ENCODE measurements around the gene POLR3B. TPM values are rescaled to one million over a fixed set of nuclear protein-coding genes. Genes with fewer than 3 reads are reported as not detected.
"Not testable (repeated sequence)": the region's sequence is repeated elsewhere in the genome, so short reads cannot be mapped to it uniquely, and the experiment has no call there.

The POLR3B gene
- polyA plus RNA-seq, 3 donors: 1.7 to 2.6 (median 2.0) TPM

DNA sequence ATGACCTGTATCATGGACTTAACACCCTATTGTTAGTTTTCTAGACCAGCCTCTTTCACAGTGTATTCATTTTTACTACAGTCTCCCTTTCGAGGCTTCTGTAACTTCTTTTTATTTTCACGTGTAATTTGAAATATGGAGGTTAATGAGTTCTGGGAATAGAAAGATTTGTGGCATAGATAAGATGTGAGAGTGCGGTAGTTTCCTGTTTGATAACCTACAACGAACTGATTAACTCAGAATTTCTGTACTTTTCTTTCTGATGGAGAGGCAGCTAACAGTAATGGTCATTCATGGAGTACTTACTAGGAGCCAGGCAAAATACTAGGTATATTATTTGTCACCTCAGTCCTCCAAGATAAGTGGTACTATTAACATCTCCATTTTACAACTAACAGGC is 21.2 kb downstream of the POLR3B start:
- Histone ChIP-seq H2AFZ (ENCODE audit: insufficient read depth, low read depth, low read length, poor library complexity, severe bottlenecking) (no peak overlapping the region), H3K27ac (ENCODE audit: low read depth in 1 of 2, low read length in 2 of 2) (no peak overlapping the region), H3K9me3 (replicated peaks in 1 of 2; ENCODE audit: control insufficient read depth in 1 of 2, insufficient read depth in 1 of 2, low read length in 2 of 2) (peaks cover 0 to 5% of the 10 kb centered on the region in 2 donors), H3K79me2 (ENCODE audit: insufficient read depth, low read length) (no peaks in the 10 kb centered on the region), H3K4me3 (replicated peaks in 1 of 3; ENCODE audit: low read depth in 2 of 3, low read length in 3 of 3) (no peak overlapping the region), H3K27me3 (ENCODE audit: control insufficient read depth in 2 of 2, insufficient read depth in 2 of 2, low read length in 2 of 2) (no peaks in the 10 kb centered on the region), H3K36me3 (replicated peaks in 1 of 2; ENCODE audit: control insufficient read depth in 1 of 2, insufficient read depth in 2 of 2, low read length in 2 of 2) (peaks cover 66 to 91% of the 10 kb centered on the region in 2 donors), H3K4me2 (replicated peaks; ENCODE audit: extremely low read depth, low read length, poor library complexity, severe bottlenecking) (no peak overlapping the region), H3K4me1 (ENCODE audit: control insufficient read depth in 1 of 2, insufficient read depth in 2 of 2, low read length in 2 of 2) (no peaks in the 10 kb centered on the region), H3K9ac (ENCODE audit: insufficient read depth, low read length, poor library complexity, severe bottlenecking) (no peak overlapping the region), H4K20me1 (ENCODE audit: insufficient read depth, low read length) (no peaks in the 10 kb centered on the region)
- Mint-ChIP-seq H3K4me1 (no peaks in the 10 kb centered on the region), H3K36me3 (peaks cover 82 to 91% of the 10 kb centered on the region in 2 donors), H3K4me3 (no peak overlapping the region), H3K27me3 (ENCODE audit: low read depth in 3 of 3) (peaks cover 0 to 2% (median 0%) of the 10 kb centered on the region in 3 donors), H3K9me3 (peaks cover 5 to 15% (median 10%) of the 10 kb centered on the region in 7 donors), H3K27ac (no peak overlapping the region)
- TF ChIP-seq, protein P1, sequence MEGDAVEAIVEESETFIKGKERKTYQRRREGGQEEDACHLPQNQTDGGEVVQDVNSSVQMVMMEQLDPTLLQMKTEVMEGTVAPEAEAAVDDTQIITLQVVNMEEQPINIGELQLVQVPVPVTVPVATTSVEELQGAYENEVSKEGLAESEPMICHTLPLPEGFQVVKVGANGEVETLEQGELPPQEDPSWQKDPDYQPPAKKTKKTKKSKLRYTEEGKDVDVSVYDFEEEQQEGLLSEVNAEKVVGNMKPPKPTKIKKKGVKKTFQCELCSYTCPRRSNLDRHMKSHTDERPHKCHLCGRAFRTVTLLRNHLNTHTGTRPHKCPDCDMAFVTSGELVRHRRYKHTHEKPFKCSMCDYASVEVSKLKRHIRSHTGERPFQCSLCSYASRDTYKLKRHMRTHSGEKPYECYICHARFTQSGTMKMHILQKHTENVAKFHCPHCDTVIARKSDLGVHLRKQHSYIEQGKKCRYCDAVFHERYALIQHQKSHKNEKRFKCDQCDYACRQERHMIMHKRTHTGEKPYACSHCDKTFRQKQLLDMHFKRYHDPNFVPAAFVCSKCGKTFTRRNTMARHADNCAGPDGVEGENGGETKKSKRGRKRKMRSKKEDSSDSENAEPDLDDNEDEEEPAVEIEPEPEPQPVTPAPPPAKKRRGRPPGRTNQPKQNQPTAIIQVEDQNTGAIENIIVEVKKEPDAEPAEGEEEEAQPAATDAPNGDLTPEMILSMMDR (IDR thresholded peaks at IDR 0.05): no peak
- WGBS (ENCODE audit: insufficient coverage): no CpG with 5 or more reads among the region's 4 CpGs
- DNase-seq: no peak
- intact Hi-C loops (cut with micrococcal nuclease): no loop called here

DNA sequence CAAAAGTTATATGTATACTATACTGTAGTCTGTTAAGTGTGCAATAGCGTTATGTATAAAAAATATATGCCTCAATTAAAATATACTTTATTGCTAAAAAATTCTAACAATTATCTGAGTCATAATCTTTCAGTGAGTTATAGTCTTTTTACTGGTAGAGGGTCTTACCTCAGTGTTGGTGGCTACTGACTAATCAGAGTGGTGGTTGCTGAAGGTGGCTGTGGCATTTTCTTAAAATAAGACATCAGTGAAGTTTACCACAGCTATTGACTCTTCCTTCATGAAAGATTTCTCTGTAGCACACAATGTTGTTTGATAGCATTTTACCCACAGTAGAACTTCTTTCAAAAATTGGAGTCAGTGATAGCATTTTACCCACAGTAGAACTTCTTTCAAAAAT is 23.4 kb downstream of the POLR3B start:
- TF ChIP-seq, protein P1 (IDR thresholded peaks at IDR 0.05): no peak
- Histone ChIP-seq H3K27ac (ENCODE audit: low read depth in 1 of 2, low read length in 2 of 2) (no peak overlapping the region), H3K27me3 (ENCODE audit: control insufficient read depth in 2 of 2, insufficient read depth in 2 of 2, low read length in 2 of 2) (no peaks in the 10 kb centered on the region), H3K9me3 (replicated peaks in 1 of 2; ENCODE audit: control insufficient read depth in 1 of 2, insufficient read depth in 1 of 2, low read length in 2 of 2) (peaks cover 0 to 5% of the 10 kb centered on the region in 2 donors), H3K36me3 (replicated peaks in 1 of 2; ENCODE audit: control insufficient read depth in 1 of 2, insufficient read depth in 2 of 2, low read length in 2 of 2) (peaks cover 56 to 99% of the 10 kb centered on the region in 2 donors), H3K4me2 (replicated peaks; ENCODE audit: extremely low read depth, low read length, poor library complexity, severe bottlenecking) (no peak overlapping the region), H3K4me3 (replicated peaks in 1 of 3; ENCODE audit: low read depth in 2 of 3, low read length in 3 of 3) (no peak overlapping the region), H4K20me1 (ENCODE audit: insufficient read depth, low read length) (no peaks in the 10 kb centered on the region), H2AFZ (ENCODE audit: insufficient read depth, low read depth, low read length, poor library complexity, severe bottlenecking) (no peak overlapping the region), H3K79me2 (ENCODE audit: insufficient read depth, low read length) (no peaks in the 10 kb centered on the region), H3K4me1 (ENCODE audit: control insufficient read depth in 1 of 2, insufficient read depth in 2 of 2, low read length in 2 of 2) (no peaks in the 10 kb centered on the region), H3K9ac (ENCODE audit: insufficient read depth, low read length, poor library complexity, severe bottlenecking) (no peak overlapping the region)
- WGBS (ENCODE audit: insufficient coverage): no CpG with 5 or more reads among the region's 1 CpG
- H3K36me3 Mint-ChIP-seq: peaks cover 82 to 88% of the 10 kb centered on the region in 2 donors
- H3K4me1 Mint-ChIP-seq: no peaks in the 10 kb centered on the region
- H3K9me3 Mint-ChIP-seq: peaks cover 2 to 15% (median 10%) of the 10 kb centered on the region in 7 donors
- peaks cover 0 to 6% (median 1%) of the 10 kb centered on the region in 3 donors for H3K27me3 Mint-ChIP-seq (ENCODE audit: low read depth in 3 of 3)
- H3K27ac Mint-ChIP-seq: no peak overlapping the region
- intact Hi-C loops (cut with micrococcal nuclease): loop anchor here (10.0 kb wide), 1 partner anchor 724 kb away; no protein-coding TSS in a partner anchor
- no peak overlapping the region for H3K4me3 Mint-ChIP-seq
- DNase-seq: no peak

DNA sequence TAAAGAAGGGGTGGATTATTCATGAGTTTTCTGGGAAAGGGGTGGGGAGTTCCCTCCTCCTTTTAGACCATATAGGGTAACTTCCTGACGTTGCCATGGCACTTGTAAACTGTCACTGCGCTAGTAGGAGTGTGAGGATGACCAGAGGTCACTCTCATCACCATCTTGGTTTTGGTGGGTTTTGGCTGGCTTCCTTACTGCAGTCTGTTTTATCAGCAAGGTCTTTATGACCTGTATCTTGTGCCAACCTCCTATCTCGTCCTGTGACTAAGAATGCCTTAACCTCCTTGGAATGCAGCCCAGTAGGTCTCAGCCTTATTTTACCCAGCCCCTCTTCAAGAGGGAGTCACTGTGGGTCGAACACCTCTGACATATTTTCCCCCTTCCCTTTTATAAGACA is 24.3 kb downstream of the POLR3B start:
- H3K4me1 ChIP-seq (ENCODE audit: control insufficient read depth in 1 of 2, insufficient read depth in 2 of 2, low read length in 2 of 2); H3K79me2 ChIP-seq (ENCODE audit: insufficient read depth, low read length); H4K20me1 ChIP-seq (ENCODE audit: insufficient read depth, low read length); H3K27me3 ChIP-seq (ENCODE audit: control insufficient read depth in 2 of 2, insufficient read depth in 2 of 2, low read length in 2 of 2); H3K9me3 ChIP-seq (replicated peaks in 1 of 2; ENCODE audit: control insufficient read depth in 1 of 2, insufficient read depth in 1 of 2, low read length in 2 of 2); H3K27ac ChIP-seq (ENCODE audit: low read depth in 1 of 2, low read length in 2 of 2); DNase-seq; H3K4me1 Mint-ChIP-seq; H2AFZ ChIP-seq (ENCODE audit: insufficient read depth, low read depth, low read length, poor library complexity, severe bottlenecking); H3K27me3 Mint-ChIP-seq (ENCODE audit: low read depth in 3 of 3); H3K4me2 ChIP-seq (replicated peaks; ENCODE audit: extremely low read depth, low read length, poor library complexity, severe bottlenecking); H3K9ac ChIP-seq (ENCODE audit: insufficient read depth, low read length, poor library complexity, severe bottlenecking); H3K4me3 Mint-ChIP-seq; H3K4me3 ChIP-seq (replicated peaks in 1 of 3; ENCODE audit: low read depth in 2 of 3, low read length in 3 of 3): not testable (repeated sequence)
- H3K9me3 Mint-ChIP-seq: peaks cover 2 to 15% (median 10%) of the 10 kb centered on the region in 7 donors
- H3K36me3 ChIP-seq (replicated peaks in 1 of 2; ENCODE audit: control insufficient read depth in 1 of 2, insufficient read depth in 2 of 2, low read length in 2 of 2): peaks cover 47 to 92% of the 10 kb centered on the region in 2 donors
- peak overlapping the region in 1 of 7 donors; percentile 7 for H3K27ac Mint-ChIP-seq
- H3K36me3 Mint-ChIP-seq: peaks cover 75 to 84% of the 10 kb centered on the region in 2 donors
- intact Hi-C loops (cut with micrococcal nuclease): loop anchor here (10.0 kb wide), 1 partner anchor 723 kb away; no protein-coding TSS in a partner anchor
- 100% methylated on average over 1 of the region's 4 CpGs for WGBS (ENCODE audit: insufficient coverage)

Measured in CD14-positive monocyte (primary cell).